ENCODE data around the gene MACROD2. TPM values are rescaled to one million over a fixed set of nuclear protein-coding genes. Genes with fewer than 3 reads are reported as not detected.

Gene MACROD2
- polyA plus RNA-seq, 1 donor from 2014 or later, result 23.2 TPM

- H3K9me2 ChIP-seq (ENCODE audit: insufficient read depth, low read length), result no peaks in the 10 kb centered on the region
- H3K4me2 ChIP-seq (ENCODE audit: low read length), result no peak overlapping the region
- no peaks in the 10 kb centered on the region for H3K79me2 ChIP-seq (replicated peaks; ENCODE audit: insufficient read depth, low read length)
- H2AFZ ChIP-seq (ENCODE audit: low read depth, low read length), result no peak overlapping the region
- H3K4me3 ChIP-seq (ENCODE audit: low read length), result no peak overlapping the region
- H4K20me1 ChIP-seq (ENCODE audit: insufficient read depth), result no peaks in the 10 kb centered on the region
- H3K9ac ChIP-seq (ENCODE audit: low read length), result no peak overlapping the region
- no peak overlapping the region for H3K27ac ChIP-seq (ENCODE audit: low read length)
- H3F3A ChIP-seq (ENCODE audit: insufficient read depth, low read length, poor library complexity, severe bottlenecking), result no peaks in the 10 kb centered on the region
- H3K36me3 ChIP-seq (ENCODE audit: insufficient read depth, low read length), result no peaks in the 10 kb centered on the region
- H3K27me3 ChIP-seq (ENCODE audit: insufficient read depth, low read depth, low read length), result no peaks in the 10 kb centered on the region
- no peak for TF ChIP-seq REST (IDR thresholded peaks at IDR 0.05; ENCODE audit: borderline replicate concordance)
- TF ChIP-seq POLR2AphosphoS5 (IDR thresholded peaks at IDR 0.05), result no peak
- no peak for TF ChIP-seq RAD21 (conservative IDR thresholded peaks at IDR 0.05)
- TF ChIP-seq CTCF (IDR thresholded peaks at IDR 0.05; ENCODE audit: poor library complexity, severe bottlenecking), result no peak
- no peak for TF ChIP-seq EP300 (conservative IDR thresholded peaks at IDR 0.05; ENCODE audit: poor library complexity, severe bottlenecking)
- TF ChIP-seq EZH2 (IDR thresholded peaks at IDR 0.05; ENCODE audit: borderline replicate concordance, insufficient read depth, low read length, poor library complexity, severe bottlenecking), result no peak
- no peak for TF ChIP-seq MXI1 (conservative IDR thresholded peaks at IDR 0.05; ENCODE audit: poor library complexity, severe bottlenecking)
- TF ChIP-seq TAF1 (IDR thresholded peaks at IDR 0.05; ENCODE audit: low read depth), result no peak
- no peak for TF ChIP-seq SMC3 (conservative IDR thresholded peaks at IDR 0.05; ENCODE audit: poor library complexity)
- no peaks in the 10 kb centered on the region for H3K9me3 ChIP-seq (ENCODE audit: low read length)
Measured at GRCh38 chr20:15042723-15043122, 1047.4 kb downstream of the MACROD2 start.

- H3K4me2 ChIP-seq (ENCODE audit: low read length), result no peak overlapping the region
- no peaks in the 10 kb centered on the region for H3K36me3 ChIP-seq (ENCODE audit: insufficient read depth, low read length)
- TF ChIP-seq EZH2 (IDR thresholded peaks at IDR 0.05; ENCODE audit: borderline replicate concordance, insufficient read depth, low read length, poor library complexity, severe bottlenecking), result no peak
- no peak for TF ChIP-seq REST (IDR thresholded peaks at IDR 0.05; ENCODE audit: borderline replicate concordance)
- no peak for TF ChIP-seq TAF1 (IDR thresholded peaks at IDR 0.05; ENCODE audit: low read depth)
- TF ChIP-seq CTCF (IDR thresholded peaks at IDR 0.05; ENCODE audit: poor library complexity, severe bottlenecking), result no peak
- TF ChIP-seq SMC3 (conservative IDR thresholded peaks at IDR 0.05; ENCODE audit: poor library complexity), result no peak
- TF ChIP-seq MXI1 (conservative IDR thresholded peaks at IDR 0.05; ENCODE audit: poor library complexity, severe bottlenecking), result no peak
- TF ChIP-seq RAD21 (conservative IDR thresholded peaks at IDR 0.05), result no peak
- TF ChIP-seq POLR2AphosphoS5 (IDR thresholded peaks at IDR 0.05), result no peak
- TF ChIP-seq EP300 (conservative IDR thresholded peaks at IDR 0.05; ENCODE audit: poor library complexity, severe bottlenecking), result no peak
- no peaks in the 10 kb centered on the region for H3K9me2 ChIP-seq (ENCODE audit: insufficient read depth, low read length)
- H4K20me1 ChIP-seq (ENCODE audit: insufficient read depth), result no peaks in the 10 kb centered on the region
- H3K27ac ChIP-seq (ENCODE audit: low read length), result no peak overlapping the region
- H3K79me2 ChIP-seq (replicated peaks; ENCODE audit: insufficient read depth, low read length), result no peaks in the 10 kb centered on the region
- H3K9me3 ChIP-seq (ENCODE audit: low read length), result no peaks in the 10 kb centered on the region
- H3K27me3 ChIP-seq (ENCODE audit: insufficient read depth, low read depth, low read length), result no peaks in the 10 kb centered on the region
- no peak overlapping the region for H3K4me3 ChIP-seq (ENCODE audit: low read length)
- H2AFZ ChIP-seq (ENCODE audit: low read depth, low read length), result no peak overlapping the region
- H3F3A ChIP-seq (ENCODE audit: insufficient read depth, low read length, poor library complexity, severe bottlenecking), result no peaks in the 10 kb centered on the region
- H3K9ac ChIP-seq (ENCODE audit: low read length), result no peak overlapping the region
Measured at GRCh38 chr20:15045246-15045645, 1049.9 kb downstream of the MACROD2 start.
